Esophagus muscularis mucosa (tissue), 4 donors: ENCODE data around the gene ATMIN. TPM values are rescaled to one million over a fixed set of nuclear protein-coding genes. Genes with fewer than 3 reads are reported as not detected.
A peak's percentile ranks its signal among the peaks of the same experiment; 100 is the strongest.

Source experiments
- DNase-seq: peaks from one replicate; pipeline ENCODE4 v3.0.0-alpha.2; 2017; ENCODE audit errors: extremely low spot score
- H3K27ac ChIP-seq, 4 donors: fragments of 200-600 bp; sonication (generic); replicated peaks in 1 of 4; 1 replicate in 3 of 4; 2 replicates in 1 of 4; pipeline ENCODE4 v1.5.1; 2016 to 2019; ENCODE audit warnings: mild to moderate bottlenecking in 1 of 4
- H3K27me3 ChIP-seq, 4 donors: fragments of 200-600 bp; sonication (generic); one replicate each; pipeline versions ENCODE4 v1.5.1 to v1.6.0; 2016 to 2019
- H3K36me3 ChIP-seq, 4 donors: fragments of 200-600 bp; sonication (generic); one replicate each; pipeline ENCODE4 v1.5.1; 2016 to 2019
- H3K4me1 ChIP-seq, 4 donors: fragments of 200-600 bp; sonication (generic); one replicate each; pipeline ENCODE4 v1.5.1; 2016 to 2019
- H3K4me3 ChIP-seq, 4 donors: fragments of 200-600 bp; sonication (generic); 1 replicate in 2 of 4; 2 replicates in 2 of 4; pipeline ENCODE4 v1.5.1; 2016 to 2019; ENCODE audit warnings: mild to moderate bottlenecking in 4 of 4, moderate library complexity in 1 of 4
- H3K9me3 ChIP-seq, 4 donors: fragments of 200-600 bp; sonication (generic); 1 replicate in 3 of 4; 2 replicates in 1 of 4; pipeline ENCODE4 v1.5.1; 2016 to 2019
- CTCF ChIP-seq, 3 experiments: fragments of 200-600 bp in 2 of 3; fragments of 450-650 bp in 1 of 3; sonication (generic) in 2 of 3; IDR thresholded peaks; one replicate each; pipeline ENCODE4 v1.5.1; 2017 to 2019; ENCODE audit warnings: antibody characterized with exemption in 3 of 3, mild to moderate bottlenecking in 2 of 3, moderate library complexity in 1 of 3
- EP300 ChIP-seq: sonication (generic); formaldehyde crosslinking; IDR thresholded peaks from one replicate; pipeline ENCODE4 v1.6.1; 2017; ENCODE audit warnings: antibody characterized with exemption
- POLR2A ChIP-seq: fragments of 450-650 bp; IDR thresholded peaks from one replicate; pipeline ENCODE4 v1.6.1; 2017; ENCODE audit warnings: antibody characterized with exemption, moderate library complexity, mild to moderate bottlenecking, low read depth
- POLR2AphosphoS5 ChIP-seq, 2 donors: sonication (generic); formaldehyde crosslinking; IDR thresholded peaks; one replicate each; pipeline ENCODE4 v1.6.1; 2017; ENCODE audit warnings: antibody characterized with exemption in 2 of 2
- WGBS: methylation state at CpG from one replicate; pipeline ENCODE4 v1.1.5; 2018; 5-methylcytosine and 5-hydroxymethylcytosine counted together
- intact Hi-C: fragments of 100-400 bp; cut with DNase I; formaldehyde crosslinking; loops from one replicate; pipeline ENCODE4 v1.15.1; 2023
- total RNA-seq, 4 donors: library from RNA; depleted of rRNA; stranded (reverse); fragments of >200 nt; gene quantifications; one replicate each; pipeline versions ENCODE4 v1.1.0 to v1.2.1, GENCODE V29; 2016

Gene ATMIN
- total RNA-seq, 4 donors from 2014 or later: 26.6 to 34.0 (median 30.4) TPM

- Histone ChIP-seq H3K27me3 (no peaks in the 10 kb centered on the region), H3K4me1 (peaks cover 0 to 6% (median 5%) of the 10 kb centered on the region in 4 donors), H3K9me3 (no peaks in the 10 kb centered on the region), H3K27ac (no peak overlapping the region), H3K4me3 (no peak overlapping the region), H3K36me3 (no peaks in the 10 kb centered on the region)
- intact Hi-C loops: loop anchor here (10.0 kb wide), 1 partner anchor 67 kb away; the partner anchor contains the start of genes CENPN and CMC2
- WGBS: 90% methylated on average over 4 of the region's 4 CpGs
- no peak for DNase-seq
- TF ChIP-seq EP300: no peak
- TF ChIP-seq CTCF (IDR thresholded peaks at IDR 0.05): no peak
- no peak for TF ChIP-seq POLR2AphosphoS5 (IDR thresholded peaks at IDR 0.05)
- TF ChIP-seq POLR2A: no peak
Observed at GRCh38 chr16:81071805-81072204, 36.2 kb downstream of the ATMIN start.

GRCh38 chr16:81073560-81074330 lies 38.1 kb downstream of the ATMIN start:
- TF ChIP-seq POLR2AphosphoS5 (IDR thresholded peaks at IDR 0.05): no peak
- no peak for TF ChIP-seq EP300
- no peak for TF ChIP-seq POLR2A
- TF ChIP-seq CTCF (IDR thresholded peaks at IDR 0.05): no peak
- 73% methylated on average over 5 of the region's 5 CpGs for WGBS
- peaks cover 6 to 13% (median 11%) of the 10 kb centered on the region in 4 donors for H3K4me1 ChIP-seq
- no peaks in the 10 kb centered on the region for H3K27me3 ChIP-seq
- no peaks in the 10 kb centered on the region for H3K9me3 ChIP-seq
- intact Hi-C loops: loop anchor here (10.0 kb wide), 1 partner anchor 69 kb away; the partner anchor contains the start of genes CENPN and CMC2
- no peak overlapping the region for H3K27ac ChIP-seq
- no peak overlapping the region for H3K4me3 ChIP-seq
- H3K36me3 ChIP-seq: no peaks in the 10 kb centered on the region
- no peak for DNase-seq

- H3K9me3 ChIP-seq: no peaks in the 10 kb centered on the region
- peaks cover 6 to 13% (median 11%) of the 10 kb centered on the region in 4 donors for H3K4me1 ChIP-seq
- H3K27ac ChIP-seq: peak overlapping the region; percentile 89 to 99 (median 94)
- intact Hi-C loops: loop anchor here (1.0 to 10.0 kb wide), 2 partner anchors 41 to 72 kb away; partner anchors contain the start of genes ATMIN, CENPN and CMC2
- no peaks in the 10 kb centered on the region for H3K27me3 ChIP-seq
- H3K36me3 ChIP-seq: no peaks in the 10 kb centered on the region
- H3K4me3 ChIP-seq: peak overlapping the region; percentile 63 to 81 (median 73)
- WGBS: under 1% methylated on average over 19 of the region's 27 CpGs
- DNase-seq: peak; percentile 98
- no peak for TF ChIP-seq POLR2AphosphoS5 (IDR thresholded peaks at IDR 0.05)
- no peak for TF ChIP-seq POLR2A
- no peak for TF ChIP-seq EP300
- TF ChIP-seq CTCF (IDR thresholded peaks at IDR 0.05): no peak
Observed at GRCh38 chr16:81076566-81077075, 41.0 kb downstream of the ATMIN start.

GRCh38 chr16:81077076-81077940 lies 41.7 kb downstream of the ATMIN start, which contains the start of gene C16orf46:
Gene C16orf46, minus strand, starts transcription at chr16:81077238. Its CDS starts 13,283 bp downstream, at chr16:81063955.
- intact Hi-C loops: loop anchor here (1.0 to 10.0 kb wide), 2 partner anchors 42 to 73 kb away; partner anchors contain the start of genes ATMIN, CENPN and CMC2
- 35% methylated on average over 18 of the region's 59 CpGs for WGBS
- Histone ChIP-seq H3K36me3 (no peaks in the 10 kb centered on the region), H3K4me3 (peak within 1 kb of the TSS; percentile 63 to 81 (median 73)), H3K27me3 (no peaks in the 10 kb centered on the region), H3K9me3 (no peaks in the 10 kb centered on the region), H3K4me1 (peaks cover 6 to 13% (median 11%) of the 10 kb centered on the region in 4 donors), H3K27ac (peak within 1 kb of the TSS; percentile 89 to 99 (median 94))
- TF ChIP-seq CTCF (IDR thresholded peaks at IDR 0.05) (peak in 1 of 3 experiments; percentile 4), EP300 (no peak), POLR2AphosphoS5 (IDR thresholded peaks at IDR 0.05) (peak; percentile 93 to 97), POLR2A (peak; percentile 71)
- DNase-seq: peak; percentile 100
